SH-SY5Y (cell line): ENCODE data around the gene IQSEC3.

Experiments used
- GATA2 ChIP-seq: IDR thresholded peaks from 2 replicates; pipeline ENCODE4 v1.6.1; 2011; ENCODE audit warnings: mild to moderate bottlenecking, low read depth, low read length
- GATA3 ChIP-seq: IDR thresholded peaks from 2 replicates; pipeline ENCODE4 v1.6.1; 2011; ENCODE audit warnings: low read depth, mild to moderate bottlenecking, low read length, moderate library complexity

DNA sequence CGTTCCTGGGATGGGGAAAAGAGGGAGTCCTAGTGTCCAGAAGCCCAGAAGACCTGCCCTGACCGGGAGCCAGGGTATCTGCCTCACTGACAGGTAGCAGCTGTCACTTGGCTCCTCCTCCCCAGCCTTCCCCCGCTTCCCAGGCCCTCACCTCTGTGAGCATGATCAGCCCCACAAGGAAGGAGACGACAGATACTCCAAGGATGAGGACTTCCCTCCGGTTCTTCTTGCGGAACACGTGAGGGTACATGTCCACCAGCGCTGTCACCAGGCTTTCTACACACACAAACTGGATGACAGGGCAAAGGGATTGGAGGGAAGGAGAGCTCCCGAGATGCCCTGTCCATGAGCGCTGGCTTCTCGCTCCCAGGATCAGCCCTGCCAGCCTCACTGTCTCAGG lies 157.3 kb downstream of the IQSEC3 start:
- no peak for TF ChIP-seq GATA2
- TF ChIP-seq GATA3, result no peak
